ENCODE results near the gene SUSD6. TPM values are rescaled to one million over a fixed set of nuclear protein-coding genes. Genes with fewer than 3 reads are reported as not detected.
"Not testable (repeated sequence)": the region's sequence is repeated elsewhere in the genome, so short reads cannot be mapped to it uniquely, and the experiment has no call there.

SUSD6 gene
- total RNA-seq, 1 donor: 63.2 TPM

DNA sequence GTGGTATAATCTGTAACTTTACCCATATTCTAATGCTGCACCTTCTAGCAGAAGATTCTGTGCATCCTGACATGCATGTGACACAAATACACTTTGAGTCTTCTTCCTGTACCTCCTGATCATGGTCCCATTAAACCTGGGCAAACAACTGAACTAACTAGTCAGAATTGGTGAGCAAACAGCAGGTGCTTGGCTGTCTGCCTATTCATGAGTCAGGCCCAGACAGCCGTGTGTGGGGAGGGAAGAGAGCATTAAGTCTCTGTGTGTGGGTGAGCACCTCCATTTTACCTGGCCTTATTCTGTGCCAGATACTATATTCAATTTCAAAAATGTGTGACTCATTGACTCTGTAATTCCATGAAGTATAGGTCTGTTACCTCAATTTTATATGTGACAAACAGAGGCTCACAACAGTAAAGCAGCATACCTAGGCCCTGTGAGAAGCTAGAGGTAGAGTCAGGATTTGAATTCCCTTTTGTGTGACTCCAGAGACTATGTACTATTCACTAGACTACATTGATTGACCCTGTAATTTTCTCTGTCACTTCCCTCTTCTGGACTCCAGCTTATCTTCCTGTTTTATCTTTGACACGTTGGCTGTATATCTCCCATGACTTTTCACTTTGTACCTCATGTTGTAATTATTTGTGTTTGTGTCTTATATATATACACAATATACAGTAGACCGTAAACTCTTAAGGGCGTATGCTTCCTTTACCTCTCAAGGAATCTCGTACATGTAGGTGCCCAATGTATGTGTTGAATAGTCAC, 32.2 kb downstream of the SUSD6 start:
- H3K4me1 ChIP-seq (ENCODE audit: insufficient read depth, low read length): peaks cover 73% of the 10 kb centered on the region
- H3K9me3 ChIP-seq (ENCODE audit: low read depth, low read length): peaks cover 10% of the 10 kb centered on the region
- no peaks in the 10 kb centered on the region for H3K27me3 ChIP-seq (ENCODE audit: insufficient read depth, low read length)
- no peak overlapping the region for H3K4me3 ChIP-seq (ENCODE audit: low read length)

DNA sequence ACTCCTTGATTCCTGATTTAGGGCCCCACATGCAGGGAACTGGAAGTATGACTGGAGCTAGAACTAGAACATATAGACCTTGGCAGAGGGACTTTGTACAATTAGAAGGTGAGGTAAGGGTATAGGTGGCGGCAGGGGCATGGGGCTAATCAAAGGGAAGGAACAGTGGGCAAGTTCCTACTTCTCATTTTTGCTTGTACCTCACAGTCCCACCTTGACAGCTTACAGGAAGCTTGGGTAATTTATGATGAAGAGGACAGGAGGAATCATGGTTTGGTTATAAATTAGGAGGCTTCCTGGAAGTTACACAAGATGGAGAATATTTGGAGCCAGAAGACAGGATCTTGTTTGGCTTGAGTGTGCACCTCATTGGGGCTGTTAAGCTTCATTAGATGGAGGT, 33.4 kb downstream of the SUSD6 start:
- no peak overlapping the region for H3K4me3 ChIP-seq (ENCODE audit: low read length)

DNA sequence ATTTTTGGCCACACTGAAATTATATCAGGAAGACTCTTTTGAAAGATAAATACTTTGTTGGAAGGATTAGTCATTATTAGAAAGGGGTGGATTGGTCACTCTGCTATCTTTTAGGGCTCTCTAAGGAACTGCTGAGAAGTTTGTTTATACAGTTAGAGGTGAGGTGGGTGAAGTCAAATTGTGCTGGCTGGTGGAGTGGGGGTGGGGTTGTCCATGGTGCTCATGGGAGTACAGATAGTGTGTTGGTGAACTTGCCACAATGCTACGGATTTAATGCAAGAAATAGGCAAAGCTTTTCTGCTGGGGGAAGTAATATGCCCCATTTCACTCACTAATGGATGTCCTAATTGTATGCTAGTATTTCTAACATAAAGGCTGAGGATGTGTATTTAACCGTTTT, 35.8 kb downstream of the SUSD6 start:
- Histone ChIP-seq H3K4me1 (ENCODE audit: insufficient read depth, low read length) (peaks cover 91% of the 10 kb centered on the region), H3K27me3 (ENCODE audit: insufficient read depth, low read length) (no peaks in the 10 kb centered on the region), H3K4me3 (ENCODE audit: low read length) (no peak overlapping the region), H3K9me3 (ENCODE audit: low read depth, low read length) (no peaks in the 10 kb centered on the region)

More for the DNA sequence above, 33.4 kb downstream of the SUSD6 start:
- H3K27me3 ChIP-seq (ENCODE audit: insufficient read depth, low read length): no peaks in the 10 kb centered on the region
- H3K9me3 ChIP-seq (ENCODE audit: low read depth, low read length): peaks cover 10% of the 10 kb centered on the region
- peaks cover 73% of the 10 kb centered on the region for H3K4me1 ChIP-seq (ENCODE audit: insufficient read depth, low read length)

DNA sequence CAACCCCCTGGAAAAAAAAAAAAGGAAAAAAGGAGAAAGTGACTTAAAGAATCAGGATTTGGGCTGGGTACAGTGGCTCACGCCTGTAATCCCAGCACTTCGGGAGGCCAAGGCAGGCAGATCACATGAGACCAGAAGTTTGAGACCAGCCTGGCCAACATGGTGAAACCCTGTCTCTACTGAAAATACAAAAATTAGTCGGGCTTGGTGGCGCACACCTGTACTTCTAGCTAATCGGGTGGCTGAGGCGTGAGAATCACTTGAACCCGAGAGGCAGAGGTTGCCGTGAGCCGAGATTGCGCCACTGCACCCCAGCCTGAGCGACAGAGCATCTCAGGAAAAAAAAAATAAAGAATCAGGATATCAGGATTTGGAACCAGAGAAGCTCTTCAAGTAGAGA, 36.2 kb downstream of the SUSD6 start:
- peaks cover 93% of the 10 kb centered on the region for H3K4me1 ChIP-seq (ENCODE audit: insufficient read depth, low read length)
- not testable (repeated sequence) for H3K27me3 ChIP-seq (ENCODE audit: insufficient read depth, low read length); H3K9me3 ChIP-seq (ENCODE audit: low read depth, low read length); H3K4me3 ChIP-seq (ENCODE audit: low read length)

DNA sequence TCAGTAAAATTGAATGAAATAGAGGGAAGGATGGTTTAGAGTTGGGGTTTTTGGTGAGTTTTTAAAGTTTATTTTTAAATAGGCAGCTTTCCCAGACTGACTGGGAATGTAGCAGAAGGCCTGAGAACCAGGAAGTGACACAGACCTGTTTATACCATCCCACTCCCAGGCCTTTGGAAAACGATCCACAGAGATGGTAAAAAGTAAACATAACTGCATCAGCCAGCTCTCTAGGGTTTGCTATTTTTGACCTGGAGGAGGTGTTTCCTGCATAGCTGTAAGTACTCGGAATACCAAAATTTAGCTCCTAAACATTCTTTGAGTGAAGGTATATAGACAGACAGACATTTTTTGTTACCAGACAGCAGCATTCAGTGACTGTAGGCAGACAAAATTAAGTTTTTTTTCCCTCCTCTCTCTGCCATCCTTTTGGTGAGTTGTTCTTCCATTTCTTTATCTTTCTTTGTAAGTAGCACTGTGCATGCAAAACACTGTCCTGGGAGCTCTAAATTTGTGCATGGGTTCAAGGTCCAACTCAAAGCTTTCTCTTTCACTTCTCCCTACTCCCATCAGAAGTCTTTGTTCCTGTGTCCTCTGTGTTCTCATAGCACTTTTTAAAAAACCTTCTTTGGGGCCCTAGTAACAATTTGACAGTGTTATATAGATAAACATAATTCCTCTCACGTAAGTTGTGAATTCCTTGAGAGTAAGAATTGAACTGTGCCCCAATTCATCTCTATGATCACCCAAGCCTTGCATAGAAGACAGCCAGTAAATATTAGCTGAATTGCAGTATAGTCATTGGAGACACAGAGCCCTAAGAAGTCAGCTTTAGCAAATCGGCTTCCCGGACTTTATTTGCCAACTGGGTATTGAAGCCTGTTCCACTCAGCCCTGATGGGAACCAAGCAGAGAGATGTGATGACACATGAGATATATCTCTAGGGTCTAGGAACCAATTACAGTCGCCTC, 37.4 kb downstream of the SUSD6 start:
- H3K27me3 ChIP-seq (ENCODE audit: insufficient read depth, low read length): no peaks in the 10 kb centered on the region
- H3K4me3 ChIP-seq (ENCODE audit: low read length): no peak overlapping the region
- peaks cover 93% of the 10 kb centered on the region for H3K4me1 ChIP-seq (ENCODE audit: insufficient read depth, low read length)
- H3K9me3 ChIP-seq (ENCODE audit: low read depth, low read length): no peaks in the 10 kb centered on the region

DNA sequence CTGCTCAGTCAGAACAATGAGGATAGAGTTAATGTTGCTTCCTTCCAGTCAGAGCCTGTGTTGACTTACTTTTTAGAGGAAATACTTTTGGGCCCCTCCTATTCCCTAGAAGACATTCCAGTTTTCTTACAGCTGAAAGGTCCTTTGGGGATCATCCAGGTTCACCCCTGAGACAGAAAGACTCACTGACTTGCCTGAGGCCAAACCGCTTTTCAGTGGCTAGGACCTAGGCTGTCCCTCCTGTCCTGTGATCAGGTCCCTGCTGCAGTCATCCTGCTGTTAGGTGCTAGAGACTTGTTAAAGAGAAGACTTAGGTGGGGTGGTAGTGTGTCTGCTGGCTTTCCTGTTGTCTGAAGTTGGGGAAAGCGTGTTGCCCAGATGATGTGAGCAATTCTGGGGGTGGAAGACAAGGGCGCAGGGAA, 39.6 kb downstream of the SUSD6 start:
- H3K27me3 ChIP-seq (ENCODE audit: insufficient read depth, low read length): no peaks in the 10 kb centered on the region
- no peak overlapping the region for H3K4me3 ChIP-seq (ENCODE audit: low read length)
- H3K4me1 ChIP-seq (ENCODE audit: insufficient read depth, low read length): peaks cover 94% of the 10 kb centered on the region
- H3K9me3 ChIP-seq (ENCODE audit: low read depth, low read length): no peaks in the 10 kb centered on the region

DNA sequence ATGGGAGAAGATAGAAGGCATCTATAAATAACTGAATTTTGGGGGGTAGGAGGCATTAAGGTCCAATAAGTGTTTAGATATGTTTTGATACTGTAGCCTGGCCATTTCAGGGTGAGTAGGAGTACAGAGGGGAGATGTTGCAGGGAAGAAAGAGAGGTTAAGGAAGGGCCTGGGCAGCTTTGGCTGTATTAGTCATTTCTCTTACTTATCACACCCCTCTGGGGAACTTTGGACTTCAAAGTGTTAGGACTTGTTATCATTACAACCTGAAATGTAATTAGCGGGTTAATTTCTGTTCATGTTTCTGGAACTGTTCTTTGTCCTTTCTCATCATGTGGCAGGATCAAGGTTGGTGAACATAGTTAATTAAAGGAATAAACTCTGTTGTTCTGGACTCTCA, 40.3 kb downstream of the SUSD6 start:
- no peak overlapping the region for H3K4me3 ChIP-seq (ENCODE audit: low read length)
- no peaks in the 10 kb centered on the region for H3K9me3 ChIP-seq (ENCODE audit: low read depth, low read length)
- no peaks in the 10 kb centered on the region for H3K27me3 ChIP-seq (ENCODE audit: insufficient read depth, low read length)
- H3K4me1 ChIP-seq (ENCODE audit: insufficient read depth, low read length): peaks cover 98% of the 10 kb centered on the region

DNA sequence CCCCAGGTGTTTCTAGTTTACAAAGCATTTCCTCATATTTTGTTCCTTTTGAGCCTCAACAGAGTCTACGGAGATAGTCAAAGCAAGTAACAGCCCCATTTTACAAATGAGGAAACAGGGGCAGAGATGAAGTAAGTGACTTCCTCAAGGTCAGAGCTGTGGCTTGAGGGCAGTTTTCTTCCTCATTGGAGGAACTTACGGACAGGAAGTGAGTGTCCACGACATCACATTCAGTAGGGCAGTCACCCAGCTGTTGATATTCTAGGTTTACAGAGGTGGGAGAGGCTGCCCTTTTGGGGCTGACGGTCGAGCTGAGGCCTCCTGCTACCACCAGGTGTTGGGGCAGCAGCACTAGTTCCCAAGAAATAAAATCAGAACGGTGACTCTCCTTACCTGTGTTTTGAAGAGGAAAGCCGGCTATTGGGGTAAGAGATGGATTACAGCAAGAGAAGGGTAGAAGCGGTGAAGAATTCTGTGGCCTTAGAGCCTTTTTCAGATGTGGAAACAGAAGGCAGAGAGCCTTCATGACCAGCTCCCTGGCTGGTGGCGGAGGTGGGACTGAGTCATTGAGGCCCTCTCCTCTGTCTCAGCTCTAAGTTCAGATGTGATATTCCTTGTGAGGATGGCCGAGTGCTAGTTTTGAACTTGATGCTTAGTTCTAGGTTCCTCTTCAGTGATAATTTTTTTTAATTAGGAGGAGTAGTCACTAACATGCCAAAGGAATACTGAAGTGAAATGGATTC, 41.7 kb downstream of the SUSD6 start:
- peak overlapping the region; percentile 18 for H3K4me3 ChIP-seq (ENCODE audit: low read length)
- peaks cover 88% of the 10 kb centered on the region for H3K4me1 ChIP-seq (ENCODE audit: insufficient read depth, low read length)
- H3K9me3 ChIP-seq (ENCODE audit: low read depth, low read length): no peaks in the 10 kb centered on the region
- no peaks in the 10 kb centered on the region for H3K27me3 ChIP-seq (ENCODE audit: insufficient read depth, low read length)

DNA sequence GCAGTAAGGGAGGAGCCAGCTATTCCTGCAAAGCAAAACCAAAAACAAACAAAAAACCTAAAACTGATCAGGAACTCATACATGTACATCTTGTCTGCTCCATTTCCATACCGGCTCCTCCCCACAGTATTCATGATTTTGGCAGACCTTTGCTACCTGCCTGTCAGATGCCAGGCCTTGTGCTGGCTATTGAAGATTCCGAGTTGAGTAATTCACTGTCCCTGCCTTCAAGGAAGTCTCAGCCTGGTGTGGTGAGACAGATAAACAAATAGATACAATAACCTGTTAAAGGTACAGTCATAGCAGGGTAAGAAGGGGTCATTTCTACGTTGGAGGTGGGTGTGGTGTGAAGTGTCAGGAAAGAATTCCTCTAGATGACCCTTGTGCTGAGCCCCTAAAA, 42.7 kb downstream of the SUSD6 start:
- Histone ChIP-seq H3K4me3 (ENCODE audit: low read length) (no peak overlapping the region), H3K4me1 (ENCODE audit: insufficient read depth, low read length) (peaks cover 78% of the 10 kb centered on the region), H3K27me3 (ENCODE audit: insufficient read depth, low read length) (no peaks in the 10 kb centered on the region), H3K9me3 (ENCODE audit: low read depth, low read length) (no peaks in the 10 kb centered on the region)

DNA sequence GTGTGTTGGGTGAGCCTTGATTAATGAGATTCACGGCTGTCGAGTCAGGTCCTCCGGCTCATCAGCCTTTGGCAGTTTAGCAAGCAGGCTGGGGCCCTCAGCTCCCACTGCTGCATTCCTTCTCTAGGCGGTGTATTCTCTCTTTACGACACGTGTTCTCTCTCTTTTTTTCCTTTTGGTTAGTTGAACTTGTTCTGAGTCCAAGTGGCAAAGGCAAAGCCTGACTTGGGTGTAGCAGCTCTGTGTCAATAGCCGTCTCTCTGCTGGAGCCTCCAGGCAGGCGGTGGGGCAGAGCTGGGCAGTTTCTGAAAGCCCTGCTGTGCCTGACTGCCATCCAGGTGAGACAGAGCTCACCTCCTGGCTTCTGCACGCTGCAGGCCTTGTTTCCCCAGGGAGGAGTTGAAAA, 46.6 kb downstream of the SUSD6 start:
- Histone ChIP-seq H3K9me3 (ENCODE audit: low read depth, low read length) (no peaks in the 10 kb centered on the region), H3K4me1 (ENCODE audit: insufficient read depth, low read length) (peaks cover 48% of the 10 kb centered on the region), H3K4me3 (ENCODE audit: low read length) (no peak overlapping the region), H3K27me3 (ENCODE audit: insufficient read depth, low read length) (no peaks in the 10 kb centered on the region)

DNA sequence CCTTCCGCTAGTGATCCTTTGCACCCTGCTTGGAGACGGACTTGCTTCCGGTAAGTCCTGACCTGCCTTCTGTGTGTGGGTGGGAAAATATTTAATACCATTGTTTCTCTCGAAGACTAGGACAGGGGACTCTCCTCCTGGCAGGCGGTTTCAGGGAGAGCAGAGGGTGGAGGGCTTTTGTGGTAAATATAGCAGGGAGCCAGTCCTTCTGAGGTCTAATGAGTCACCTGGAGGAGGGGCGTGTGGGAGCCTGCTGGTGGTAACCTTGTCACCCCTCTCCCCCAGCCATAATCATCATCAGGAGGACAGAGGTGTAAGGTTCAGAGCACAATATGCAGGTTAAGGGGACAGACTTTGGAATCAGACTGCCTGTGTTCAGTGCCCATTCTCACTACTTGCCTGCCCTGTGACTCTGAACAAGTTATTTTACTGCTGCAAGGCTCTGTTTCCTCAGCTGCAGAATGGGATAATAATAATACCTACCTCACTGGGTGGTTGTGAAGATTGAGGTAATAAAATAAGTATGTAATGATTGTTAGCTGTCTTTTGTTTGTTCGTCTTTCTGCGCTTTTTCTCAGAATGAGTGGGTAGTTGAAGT, 47.4 kb downstream of the SUSD6 start:
- no peaks in the 10 kb centered on the region for H3K9me3 ChIP-seq (ENCODE audit: low read depth, low read length)
- H3K4me1 ChIP-seq (ENCODE audit: insufficient read depth, low read length): peaks cover 48% of the 10 kb centered on the region
- no peak overlapping the region for H3K4me3 ChIP-seq (ENCODE audit: low read length)
- H3K27me3 ChIP-seq (ENCODE audit: insufficient read depth, low read length): no peaks in the 10 kb centered on the region

DNA sequence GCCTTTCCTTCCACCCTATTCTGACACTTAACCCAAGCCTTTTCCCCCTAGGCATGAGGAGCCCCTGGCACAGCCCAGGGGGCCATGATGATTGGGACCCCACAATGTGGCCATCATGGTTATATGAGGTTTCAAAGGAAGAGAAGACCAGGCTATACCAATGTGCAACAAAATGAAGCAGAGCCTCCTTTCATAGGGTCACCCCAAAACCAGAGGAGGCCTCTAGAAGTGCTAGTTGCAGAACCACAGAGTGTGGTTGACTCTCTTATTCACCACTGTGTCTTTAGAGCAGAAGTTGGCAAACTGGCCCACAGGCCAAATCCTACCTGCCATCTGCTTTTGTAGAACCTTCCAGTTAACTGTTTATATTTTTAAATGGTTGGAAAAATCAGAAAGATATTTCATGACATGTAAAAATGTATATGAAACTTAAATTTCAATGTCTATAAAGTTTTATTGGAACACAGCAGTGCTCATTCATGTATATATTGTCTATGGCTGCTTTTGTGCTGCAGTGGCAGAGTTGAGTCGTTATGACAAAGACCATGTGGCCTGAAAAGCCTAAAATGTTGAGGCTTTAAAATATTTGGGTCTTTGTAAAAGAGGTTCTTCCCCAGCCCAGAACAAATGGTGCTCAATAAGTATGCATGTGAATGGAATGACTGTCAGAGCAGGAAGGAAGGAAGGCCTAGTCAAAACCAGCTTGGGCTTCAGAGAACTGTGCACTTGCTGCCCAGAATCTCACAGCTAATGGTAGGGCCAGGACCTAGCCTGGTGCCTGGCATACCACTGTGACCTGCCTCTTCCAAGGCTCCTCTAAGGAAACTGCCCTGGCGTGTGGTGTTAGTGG, 49.2 kb downstream of the SUSD6 start:
- H3K4me1 ChIP-seq (ENCODE audit: insufficient read depth, low read length): peaks cover 45% of the 10 kb centered on the region
- no peak overlapping the region for H3K4me3 ChIP-seq (ENCODE audit: low read length)
- no peaks in the 10 kb centered on the region for H3K9me3 ChIP-seq (ENCODE audit: low read depth, low read length)
- no peaks in the 10 kb centered on the region for H3K27me3 ChIP-seq (ENCODE audit: insufficient read depth, low read length)

DNA sequence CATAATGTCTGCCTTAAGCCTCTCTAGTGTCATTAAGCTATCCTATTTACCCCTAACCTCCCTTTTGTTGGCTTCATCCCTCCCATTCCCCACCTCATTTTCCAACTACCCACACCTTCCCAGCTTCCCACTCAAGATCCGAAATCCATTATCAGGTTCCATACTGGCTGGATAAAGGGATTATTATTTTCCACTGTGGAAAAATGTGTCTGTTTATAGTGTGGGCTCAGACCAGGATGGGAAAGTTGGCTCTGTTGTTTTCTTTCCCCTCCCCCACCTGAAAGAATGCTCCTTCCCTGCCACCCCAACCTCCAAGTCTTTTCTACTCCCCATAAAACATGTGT, 49.8 kb downstream of the SUSD6 start:
- H3K4me3 ChIP-seq (ENCODE audit: low read length): no peak overlapping the region
- no peaks in the 10 kb centered on the region for H3K27me3 ChIP-seq (ENCODE audit: insufficient read depth, low read length)
- peaks cover 41% of the 10 kb centered on the region for H3K4me1 ChIP-seq (ENCODE audit: insufficient read depth, low read length)
- H3K9me3 ChIP-seq (ENCODE audit: low read depth, low read length): no peaks in the 10 kb centered on the region
